Coronary artery (tissue), 2 donors: ENCODE results near the gene GALNT3.

Experiments
- DNase-seq: peaks from one replicate; pipeline ENCODE4 v3.0.0-alpha.2; 2017; ENCODE audit warnings: low spot score
- H3K27ac ChIP-seq, 2 donors: fragments of 200-600 bp; sonication (generic); one replicate each; pipeline ENCODE4 v1.5.1; 2016 to 2019
- H3K4me3 ChIP-seq: fragments of 200-600 bp; sonication (generic); 2 replicates; pipeline ENCODE4 v1.5.1; 2016; ENCODE audit warnings: mild to moderate bottlenecking, moderate library complexity
- TF ChIP-seq, protein P1 (sequence below): fragments of 200-600 bp; sonication (generic); IDR thresholded peaks from one replicate; pipeline ENCODE4 v1.5.1; 2019; ENCODE audit warnings: antibody characterized with exemption

GALNT3 gene

DNA sequence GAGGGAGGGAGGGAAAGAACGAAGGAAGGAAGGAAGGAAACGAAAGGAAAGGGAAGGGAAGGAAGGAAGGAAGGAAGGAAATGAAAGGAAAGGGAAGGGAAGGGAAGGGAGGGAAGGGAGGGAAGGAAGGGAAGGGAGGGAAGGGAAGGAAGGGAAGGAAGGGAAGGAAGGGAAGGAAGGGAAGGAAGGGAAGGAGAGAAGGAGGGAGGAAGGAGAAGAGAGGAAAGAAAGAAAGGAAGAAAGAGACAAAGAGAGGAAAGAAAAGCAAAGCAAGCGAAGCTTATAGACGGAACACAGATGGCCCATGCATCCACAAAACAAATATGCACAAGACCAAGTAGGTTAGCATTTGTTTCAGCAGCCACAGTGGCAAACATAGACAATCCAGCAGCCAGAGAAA is 20.4 kb upstream of the GALNT3 start:
- TF ChIP-seq, protein P1, sequence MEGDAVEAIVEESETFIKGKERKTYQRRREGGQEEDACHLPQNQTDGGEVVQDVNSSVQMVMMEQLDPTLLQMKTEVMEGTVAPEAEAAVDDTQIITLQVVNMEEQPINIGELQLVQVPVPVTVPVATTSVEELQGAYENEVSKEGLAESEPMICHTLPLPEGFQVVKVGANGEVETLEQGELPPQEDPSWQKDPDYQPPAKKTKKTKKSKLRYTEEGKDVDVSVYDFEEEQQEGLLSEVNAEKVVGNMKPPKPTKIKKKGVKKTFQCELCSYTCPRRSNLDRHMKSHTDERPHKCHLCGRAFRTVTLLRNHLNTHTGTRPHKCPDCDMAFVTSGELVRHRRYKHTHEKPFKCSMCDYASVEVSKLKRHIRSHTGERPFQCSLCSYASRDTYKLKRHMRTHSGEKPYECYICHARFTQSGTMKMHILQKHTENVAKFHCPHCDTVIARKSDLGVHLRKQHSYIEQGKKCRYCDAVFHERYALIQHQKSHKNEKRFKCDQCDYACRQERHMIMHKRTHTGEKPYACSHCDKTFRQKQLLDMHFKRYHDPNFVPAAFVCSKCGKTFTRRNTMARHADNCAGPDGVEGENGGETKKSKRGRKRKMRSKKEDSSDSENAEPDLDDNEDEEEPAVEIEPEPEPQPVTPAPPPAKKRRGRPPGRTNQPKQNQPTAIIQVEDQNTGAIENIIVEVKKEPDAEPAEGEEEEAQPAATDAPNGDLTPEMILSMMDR: no peak
- Histone ChIP-seq H3K4me3 (no peak overlapping the region), H3K27ac (no peak overlapping the region)
- DNase-seq: no peak

DNA sequence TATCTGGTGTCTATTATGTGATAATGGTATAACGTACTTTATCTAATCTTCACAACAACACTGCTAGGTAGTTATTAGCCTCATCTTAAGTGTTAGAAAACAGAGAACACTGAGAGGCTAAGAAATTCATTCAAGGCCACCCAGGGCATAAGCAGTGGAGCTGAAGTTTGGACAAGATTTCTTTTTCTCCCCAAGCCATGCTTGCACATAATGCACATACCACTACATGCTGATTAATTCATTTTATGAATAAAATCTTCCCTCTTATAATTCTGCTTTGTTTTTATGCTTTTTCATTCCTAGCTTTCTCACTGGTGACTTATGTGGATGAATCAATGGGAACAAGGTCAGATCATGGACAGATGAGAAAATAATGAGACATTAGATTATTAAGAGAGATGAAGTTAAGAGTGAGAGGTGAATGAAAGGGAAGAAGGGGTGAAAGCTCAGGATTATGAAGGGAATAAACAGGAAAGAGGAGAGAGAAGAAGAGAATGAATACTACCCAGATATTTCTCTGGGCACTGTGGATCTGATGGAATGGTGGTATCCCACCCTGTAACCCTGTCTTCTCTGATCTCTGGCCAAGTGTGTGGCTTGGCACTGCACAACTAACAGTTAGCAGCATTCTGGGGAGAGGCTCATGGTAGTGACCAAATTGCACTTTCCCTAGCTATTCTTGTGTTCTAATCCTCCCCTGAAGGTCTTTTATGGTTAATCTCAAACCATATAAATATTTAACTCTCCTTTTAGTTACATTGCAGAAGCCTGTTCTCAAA is 17.7 kb upstream of the GALNT3 start:
- TF ChIP-seq, protein P1: no peak
- Histone ChIP-seq H3K4me3 (no peak overlapping the region), H3K27ac (no peak overlapping the region)
- no peak for DNase-seq

DNA sequence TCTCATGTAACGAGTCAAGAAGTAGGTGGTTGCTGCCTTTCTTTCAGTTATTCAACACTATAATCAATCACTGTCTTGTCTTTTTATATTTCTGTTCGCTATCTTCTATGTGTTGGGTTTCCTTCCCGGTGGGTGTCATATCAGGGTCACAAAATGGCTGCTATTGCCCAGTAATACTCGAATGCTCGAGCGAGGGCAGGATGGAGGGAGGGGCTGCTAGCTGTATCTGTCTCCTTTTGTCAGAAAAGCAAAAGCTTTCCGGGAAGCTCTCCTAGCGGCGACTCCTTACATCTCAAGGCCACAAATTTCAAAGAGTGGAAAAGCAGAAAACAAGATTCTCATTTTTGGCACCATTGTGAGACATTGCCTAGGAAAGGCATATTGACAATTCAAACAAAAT is 16.4 kb upstream of the GALNT3 start:
- no peak overlapping the region for H3K27ac ChIP-seq
- no peak overlapping the region for H3K4me3 ChIP-seq
- TF ChIP-seq, protein P1: no peak
- DNase-seq: no peak

DNA sequence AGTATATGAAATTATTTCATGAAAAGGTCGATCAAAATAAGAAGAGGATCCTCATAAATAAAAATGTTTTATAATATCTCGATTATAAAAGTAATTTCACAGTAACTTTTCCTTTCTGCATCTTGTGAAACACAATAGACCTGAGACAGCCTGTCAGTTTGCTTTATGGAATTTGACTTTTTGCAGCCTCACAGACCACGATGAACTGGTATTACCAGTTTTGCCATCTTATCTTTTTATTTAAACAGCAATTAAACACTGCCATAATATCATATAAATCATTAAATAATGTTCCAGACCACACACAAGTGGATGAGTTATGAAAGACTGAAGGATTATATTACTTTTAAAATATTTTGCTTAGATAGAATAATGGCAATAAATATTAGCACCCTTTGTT is 10.7 kb upstream of the GALNT3 start:
- DNase-seq: no peak
- Histone ChIP-seq H3K4me3 (no peak overlapping the region), H3K27ac (no peak overlapping the region)
- TF ChIP-seq, protein P1: no peak

DNA sequence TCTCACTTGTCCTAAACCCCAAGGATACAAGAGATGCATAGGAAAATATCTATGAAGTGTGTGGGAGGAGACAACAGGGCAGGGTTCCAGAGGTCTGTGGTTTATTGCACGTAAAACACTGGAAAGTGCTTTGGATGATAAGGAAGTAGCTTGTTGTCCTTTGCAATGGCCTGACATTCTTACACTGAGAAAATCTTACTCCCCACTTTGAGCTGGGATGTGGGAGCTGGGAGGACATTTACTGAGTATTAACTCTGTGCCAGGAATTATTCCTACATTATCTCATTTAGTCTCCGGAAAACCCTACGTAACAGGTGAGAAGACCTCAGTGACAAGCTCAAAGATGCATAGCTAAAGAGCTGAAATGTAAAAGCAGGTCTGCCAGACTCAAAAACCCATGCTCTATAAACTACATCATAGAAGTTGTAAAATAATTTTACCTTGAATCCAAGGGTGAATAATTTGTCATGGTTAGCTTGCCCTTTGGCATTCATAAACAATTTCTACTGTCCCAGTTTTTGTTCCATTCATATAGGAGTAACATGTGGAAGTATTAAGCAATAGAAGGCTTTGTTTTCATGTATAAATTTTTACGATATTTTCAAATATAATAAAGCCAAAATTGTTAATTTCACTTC is 9.2 kb upstream of the GALNT3 start:
- DNase-seq: no peak
- Histone ChIP-seq H3K27ac (no peak overlapping the region), H3K4me3 (no peak overlapping the region)
- TF ChIP-seq, protein P1: no peak

DNA sequence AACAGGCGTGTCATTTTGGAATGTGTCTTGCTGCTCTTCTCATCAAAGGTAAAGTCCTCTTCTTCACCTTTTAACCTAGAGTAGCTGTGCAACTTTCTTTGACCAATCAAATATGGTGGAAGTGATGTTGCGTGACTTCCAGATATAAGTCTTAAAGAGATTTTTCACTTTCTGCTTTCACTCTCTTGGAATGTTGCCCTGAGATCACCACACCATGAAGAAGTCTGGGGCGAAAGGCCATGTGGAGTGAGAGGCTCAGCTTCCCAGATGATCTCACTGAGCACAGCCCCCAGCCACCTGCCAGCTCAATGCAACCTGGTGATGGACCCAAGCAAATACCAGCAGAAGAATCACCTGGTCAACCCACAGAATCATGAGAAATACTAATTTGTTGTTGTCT is 7.1 kb upstream of the GALNT3 start:
- no peak for DNase-seq
- TF ChIP-seq, protein P1: no peak
- H3K4me3 ChIP-seq: no peak overlapping the region
- no peak overlapping the region for H3K27ac ChIP-seq
